HuH-7.5 (cell line): ENCODE data around the gene ATP8B4.

Source experiments
- DNase-seq: peaks from one replicate; pipeline ENCODE4 v3.0.0; 2011; ENCODE audit warnings: low spot score

ATP8B4 gene

DNA sequence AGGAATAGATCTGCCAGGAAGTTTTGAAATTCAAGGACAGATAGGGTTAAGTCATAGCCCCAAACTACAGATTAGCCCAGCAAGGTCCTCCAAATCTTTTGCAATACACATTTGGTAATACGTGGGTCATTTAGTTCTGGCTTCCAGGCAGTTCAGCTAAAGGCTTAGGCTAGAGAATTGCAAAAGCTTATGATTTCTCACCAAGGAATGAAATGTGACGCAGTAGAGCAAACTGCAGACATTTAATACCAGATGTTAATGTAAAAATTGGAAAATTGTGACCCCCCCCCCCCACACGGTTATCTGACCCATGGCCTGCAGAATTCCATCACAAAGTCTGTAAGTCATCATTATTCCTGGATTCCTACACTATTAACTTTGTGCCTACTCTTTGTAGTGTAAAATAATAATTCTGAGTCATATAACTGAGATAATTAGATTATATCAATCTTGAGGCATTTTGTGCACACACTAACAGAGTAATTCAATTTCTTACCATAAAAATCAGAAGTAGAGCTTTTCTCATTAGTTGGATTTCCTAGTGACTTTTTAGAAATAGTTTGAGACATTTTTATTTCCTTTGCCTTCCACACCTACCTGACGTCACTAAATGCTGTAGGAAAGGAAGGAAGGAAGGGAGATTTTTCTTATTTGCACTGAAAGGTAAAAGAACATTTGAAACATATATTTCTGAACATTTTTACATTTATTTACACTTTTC is 263.0 kb downstream of the ATP8B4 start:
- DNase-seq, result no peak

DNA sequence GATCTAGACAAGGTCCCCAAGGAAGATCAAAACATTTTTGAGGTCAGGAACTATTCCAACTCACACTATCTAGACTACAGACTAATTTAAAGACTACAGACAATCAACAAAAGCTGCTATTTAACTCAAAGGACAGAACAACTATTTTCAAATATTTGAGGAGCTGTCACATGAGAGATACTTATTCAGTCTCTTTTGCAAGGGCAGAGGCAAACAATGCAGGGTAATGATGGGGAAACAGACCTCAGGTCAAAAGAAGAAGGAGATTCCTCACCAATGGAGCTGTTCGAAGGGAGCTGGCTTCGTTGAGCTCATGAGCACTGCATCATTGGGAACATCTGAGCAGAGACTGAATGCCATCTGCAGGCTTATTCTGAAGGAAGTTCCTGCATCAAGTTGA is 266.3 kb downstream of the ATP8B4 start:
- DNase-seq, result no peak

DNA sequence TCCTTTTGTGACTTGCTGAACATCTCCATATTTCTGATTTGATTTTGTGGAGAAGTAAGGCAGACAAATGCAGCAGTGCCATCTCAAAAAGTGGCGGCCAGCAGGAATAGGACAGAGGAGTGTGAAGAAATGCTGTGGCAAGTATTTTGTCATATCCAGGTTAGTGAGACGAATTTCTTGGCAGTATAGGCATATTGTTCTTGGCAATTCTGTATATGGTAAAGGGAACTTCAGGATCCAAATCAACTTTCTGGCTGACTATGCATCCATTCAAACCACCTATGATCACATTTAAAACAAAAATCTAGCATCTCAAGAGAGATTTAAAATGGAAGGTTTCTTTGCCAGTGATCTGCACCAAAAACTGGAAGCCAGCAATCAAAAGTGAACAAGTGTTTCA is 270.2 kb downstream of the ATP8B4 start:
- DNase-seq, result no peak

DNA sequence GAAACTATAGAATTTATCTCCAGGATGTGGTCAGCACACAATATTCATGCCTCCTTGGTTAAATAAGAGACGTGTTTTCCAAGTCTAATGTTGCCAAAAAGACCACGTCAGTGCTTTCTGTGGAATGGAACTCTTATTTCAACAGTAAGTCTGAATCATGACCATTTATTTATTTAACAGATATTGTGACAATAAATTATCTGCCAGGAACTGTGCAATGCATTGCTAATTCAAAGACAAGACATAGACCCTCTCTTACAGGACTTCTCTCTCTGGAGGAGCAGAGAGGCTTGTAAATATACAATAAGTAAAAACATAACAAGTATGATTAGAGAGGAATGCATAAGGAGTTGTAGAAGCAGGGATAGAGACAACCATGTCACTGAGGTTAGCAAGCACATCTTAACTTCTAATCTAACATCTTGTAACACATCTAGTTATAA is 270.7 kb downstream of the ATP8B4 start:
- no peak for DNase-seq

DNA sequence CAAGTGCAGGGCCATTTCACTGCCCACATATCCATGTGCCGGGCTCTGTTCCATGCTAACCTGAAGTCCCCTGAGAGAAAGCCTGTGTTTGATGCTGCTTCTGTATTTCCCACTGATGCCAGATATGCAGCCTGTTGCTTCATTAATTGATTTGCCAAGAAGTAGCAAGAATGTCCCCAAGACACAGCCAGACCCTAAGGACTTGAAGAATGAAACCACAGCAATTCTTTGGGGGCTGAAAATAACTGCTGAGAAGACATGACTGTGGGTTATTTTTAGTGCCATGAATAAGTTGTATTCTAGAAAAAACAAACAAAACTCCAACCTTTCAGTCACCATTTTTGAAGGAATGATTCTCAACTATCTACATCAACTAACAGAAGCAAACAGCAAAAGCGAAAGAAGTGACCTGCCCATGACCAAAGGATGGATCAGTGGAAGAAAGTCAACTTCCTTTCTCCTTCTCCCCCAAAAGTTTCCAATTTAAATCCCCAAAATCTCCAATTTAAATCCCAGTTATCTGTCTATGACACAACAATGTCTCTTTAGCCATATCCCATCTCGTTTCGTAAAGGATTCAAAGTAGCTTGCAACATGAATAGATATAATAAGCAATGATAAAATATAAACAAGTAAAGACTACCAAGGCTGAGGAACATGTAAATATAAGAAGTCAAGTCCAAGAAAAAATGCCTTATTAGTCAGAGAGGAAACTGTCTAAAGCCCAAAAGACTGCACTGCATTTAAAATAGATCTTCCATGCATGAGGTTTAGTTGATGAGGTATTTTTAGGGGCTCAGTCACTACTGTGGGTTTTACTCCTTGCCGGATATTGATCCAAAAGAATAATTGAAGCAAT is 271.4 kb downstream of the ATP8B4 start:
- no peak for DNase-seq

DNA sequence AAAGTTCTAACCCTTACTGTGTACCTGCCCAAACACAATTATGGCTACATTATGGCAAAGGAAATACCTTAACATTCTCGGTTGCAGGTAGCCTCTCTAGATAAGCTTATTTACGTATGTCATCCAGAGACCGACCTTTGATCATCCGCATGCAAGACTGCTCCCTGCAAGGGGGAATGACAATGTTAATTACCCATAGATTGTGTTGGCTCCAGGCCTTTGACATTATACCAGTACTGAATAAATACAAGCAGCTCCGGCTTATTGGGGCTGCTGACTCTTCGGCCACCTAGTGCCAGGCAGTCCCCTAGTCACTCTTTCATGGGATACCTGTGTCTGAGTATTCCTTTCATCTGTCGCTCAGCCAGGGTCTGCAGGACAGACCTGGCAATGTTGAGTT is 274.6 kb downstream of the ATP8B4 start:
- DNase-seq, result no peak

DNA sequence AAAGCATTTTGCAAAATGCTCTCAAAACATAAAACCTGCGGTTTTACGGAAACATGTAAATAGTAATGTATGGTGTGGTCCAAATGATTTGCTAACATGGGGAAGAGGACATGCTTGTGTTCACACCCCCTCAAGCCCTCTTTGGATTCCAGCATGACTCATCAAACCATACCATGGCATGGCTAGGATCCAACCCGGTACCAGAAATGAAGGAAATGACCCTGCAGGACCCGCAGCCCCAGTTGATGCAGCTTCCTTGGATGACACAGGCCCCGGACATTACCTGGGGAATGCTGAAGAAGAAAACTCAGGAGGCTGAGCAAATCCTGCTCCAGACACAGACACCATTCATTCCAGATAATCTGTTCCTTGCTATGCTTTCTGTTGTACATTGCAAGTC is 275.3 kb downstream of the ATP8B4 start:
- no peak for DNase-seq

DNA sequence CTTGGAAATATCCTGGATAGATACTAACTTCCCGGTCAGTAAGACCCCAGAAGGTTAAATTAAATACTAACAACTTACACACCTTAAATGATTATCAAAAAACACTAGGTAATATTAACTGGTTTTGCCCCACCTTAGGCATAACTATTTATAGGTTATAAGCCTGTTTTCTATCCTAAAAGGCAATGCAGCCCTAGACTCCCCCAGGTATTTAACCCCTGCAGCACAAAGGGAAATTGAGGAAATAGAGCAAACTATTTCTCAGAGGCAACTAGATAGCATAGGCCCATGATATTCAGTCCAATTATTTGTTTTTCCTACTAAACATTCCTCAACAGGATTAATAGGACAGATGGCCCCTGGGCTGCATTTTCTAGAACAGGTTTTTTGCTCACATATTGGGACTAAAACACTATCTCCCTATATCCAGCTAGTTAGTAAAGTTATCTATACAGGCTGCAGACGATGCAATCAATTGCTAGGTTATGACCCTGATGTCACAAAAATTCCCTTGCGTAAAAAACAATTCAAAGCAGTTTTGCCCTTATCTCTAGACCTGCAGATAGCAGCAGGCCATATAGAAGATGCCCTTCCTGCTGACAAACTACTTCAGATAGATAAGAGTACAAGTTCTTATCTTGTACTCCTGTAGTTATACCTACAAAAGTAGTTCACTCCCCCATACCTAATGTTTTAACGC is 276.9 kb downstream of the ATP8B4 start:
- DNase-seq, result no peak

DNA sequence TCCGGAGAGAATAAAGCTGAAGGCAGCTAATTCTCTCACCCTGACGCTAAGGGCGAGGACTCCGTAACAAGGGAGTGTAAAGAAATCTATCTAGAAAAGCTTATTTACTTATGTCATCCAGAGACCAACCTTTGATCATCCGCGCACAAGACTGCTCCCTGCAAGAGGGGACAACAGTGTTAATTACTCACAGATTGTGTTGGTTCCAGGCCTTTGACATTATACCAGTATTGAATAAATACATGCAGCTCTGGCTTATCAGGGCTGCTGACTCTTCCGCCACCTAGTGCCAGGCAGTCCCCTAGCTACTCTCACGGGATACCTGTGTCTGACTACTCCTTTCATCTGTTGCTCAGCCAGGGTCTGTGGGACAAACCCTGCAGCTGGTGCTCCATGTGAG is 286.5 kb downstream of the ATP8B4 start:
- peak; percentile 10 for DNase-seq

DNA sequence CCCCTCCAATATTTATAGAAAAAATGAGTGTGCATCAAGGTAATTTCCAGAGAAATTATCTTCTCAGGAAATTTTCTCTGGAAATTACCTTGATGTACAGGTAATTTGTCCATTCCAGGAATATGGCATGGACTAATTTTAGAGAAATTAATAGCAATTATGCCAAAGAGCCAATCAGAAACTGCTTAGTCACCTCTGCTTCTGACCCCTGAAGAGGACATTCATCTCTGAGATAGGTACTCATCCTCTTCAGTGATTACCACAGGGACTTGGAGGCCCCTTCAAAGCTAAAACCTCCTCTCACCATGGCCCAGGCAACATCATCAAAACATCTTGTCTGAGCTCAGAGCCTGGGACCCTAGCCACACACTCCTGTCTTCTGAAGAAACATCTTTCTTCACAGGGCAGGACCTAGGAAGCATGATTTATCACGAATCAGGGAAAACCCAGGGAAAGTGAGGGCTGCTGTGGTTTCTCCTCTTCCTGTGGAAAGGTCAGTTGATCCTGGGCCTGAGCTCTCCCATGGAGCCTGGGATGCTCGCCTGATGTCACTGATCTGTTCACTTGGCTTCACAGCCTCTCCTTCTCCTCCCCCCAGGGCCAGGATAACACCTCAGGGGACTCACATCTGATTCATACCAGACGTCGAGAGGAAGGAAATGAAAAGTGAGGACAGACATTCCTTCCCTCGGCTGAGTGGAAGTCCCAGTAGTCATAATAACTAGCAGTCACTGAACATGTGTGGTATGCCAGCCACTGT is 287.6 kb downstream of the ATP8B4 start:
- no peak for DNase-seq

DNA sequence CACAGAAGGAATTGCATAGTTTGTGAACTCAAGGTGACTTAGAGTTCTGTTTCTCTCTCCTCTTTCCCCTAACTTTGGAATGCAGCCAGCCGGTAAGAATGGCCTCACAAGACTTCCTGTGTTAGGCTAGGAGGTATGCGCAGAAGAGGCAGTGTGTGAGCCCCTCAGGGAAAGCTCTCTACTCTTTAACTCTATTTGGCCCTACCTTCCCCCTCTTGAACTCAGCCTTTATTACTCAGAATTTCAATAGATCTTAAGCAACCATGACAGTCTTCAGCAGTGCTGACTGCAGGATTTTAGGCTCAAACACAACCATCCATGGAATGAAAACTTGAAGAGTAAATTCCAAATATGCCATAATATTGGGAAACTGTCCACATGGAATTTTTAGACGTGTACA is 288.6 kb downstream of the ATP8B4 start:
- DNase-seq, result no peak

DNA sequence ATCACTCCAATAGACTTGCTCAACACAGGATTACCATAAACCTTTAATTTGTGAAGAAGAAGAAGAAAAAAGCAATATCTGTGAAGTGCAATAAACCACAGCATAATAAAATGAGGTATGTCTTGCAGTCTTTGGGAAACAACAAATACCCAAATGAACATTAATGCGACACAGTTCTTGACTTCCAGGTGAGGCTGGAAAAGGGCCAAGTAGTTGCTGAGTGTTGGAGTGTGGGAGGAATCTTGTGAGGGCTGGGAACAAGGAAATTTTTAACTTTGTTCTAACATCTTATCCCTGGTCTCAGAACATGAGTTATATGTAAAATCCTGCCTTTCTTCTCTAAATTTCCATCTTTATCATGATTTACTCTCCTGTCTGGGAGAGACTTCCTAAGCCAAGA is 291.7 kb downstream of the ATP8B4 start:
- no peak for DNase-seq

DNA sequence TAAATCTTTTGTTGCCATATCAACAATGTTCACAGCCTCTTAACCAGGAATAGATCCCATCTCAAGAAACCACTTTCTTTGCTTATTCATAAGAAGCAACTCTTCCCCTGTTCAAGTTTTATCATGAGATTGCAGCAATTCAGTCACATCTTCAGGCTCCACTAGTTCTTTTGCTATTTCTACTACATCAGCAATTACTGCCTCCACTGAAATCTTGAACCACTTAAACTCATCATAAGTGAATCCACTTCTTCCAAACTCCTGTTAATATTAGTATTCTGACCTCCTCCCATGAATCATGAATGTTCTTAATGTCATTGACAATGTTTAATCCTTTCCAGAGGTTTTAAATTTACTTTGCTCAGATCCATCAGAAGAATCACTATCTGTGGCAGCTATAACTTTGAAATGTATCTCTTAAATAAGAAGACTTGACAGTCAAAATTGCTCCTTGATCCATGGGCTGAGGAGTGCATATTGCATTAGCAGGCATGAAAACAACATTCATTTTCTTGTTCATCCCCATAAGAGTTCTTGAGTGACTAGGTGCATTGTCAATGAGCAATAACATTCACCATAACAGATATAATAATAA is 292.3 kb downstream of the ATP8B4 start:
- DNase-seq, result no peak

DNA sequence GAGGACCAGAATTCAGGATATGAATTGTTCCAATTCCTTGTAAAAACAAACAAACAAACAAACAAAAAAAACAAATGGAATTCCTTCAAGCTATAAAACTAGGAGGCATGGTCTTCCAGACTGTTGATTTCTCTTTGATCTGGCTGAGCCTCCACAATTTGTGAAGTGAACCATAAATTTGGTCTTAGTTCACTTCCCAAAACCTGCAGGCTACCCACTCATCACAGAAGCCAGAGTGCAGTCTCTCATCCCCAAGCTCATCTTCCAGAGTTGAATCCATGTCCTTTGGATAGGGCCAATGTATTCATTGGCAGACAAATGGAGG is 294.3 kb downstream of the ATP8B4 start:
- DNase-seq, result no peak

DNA sequence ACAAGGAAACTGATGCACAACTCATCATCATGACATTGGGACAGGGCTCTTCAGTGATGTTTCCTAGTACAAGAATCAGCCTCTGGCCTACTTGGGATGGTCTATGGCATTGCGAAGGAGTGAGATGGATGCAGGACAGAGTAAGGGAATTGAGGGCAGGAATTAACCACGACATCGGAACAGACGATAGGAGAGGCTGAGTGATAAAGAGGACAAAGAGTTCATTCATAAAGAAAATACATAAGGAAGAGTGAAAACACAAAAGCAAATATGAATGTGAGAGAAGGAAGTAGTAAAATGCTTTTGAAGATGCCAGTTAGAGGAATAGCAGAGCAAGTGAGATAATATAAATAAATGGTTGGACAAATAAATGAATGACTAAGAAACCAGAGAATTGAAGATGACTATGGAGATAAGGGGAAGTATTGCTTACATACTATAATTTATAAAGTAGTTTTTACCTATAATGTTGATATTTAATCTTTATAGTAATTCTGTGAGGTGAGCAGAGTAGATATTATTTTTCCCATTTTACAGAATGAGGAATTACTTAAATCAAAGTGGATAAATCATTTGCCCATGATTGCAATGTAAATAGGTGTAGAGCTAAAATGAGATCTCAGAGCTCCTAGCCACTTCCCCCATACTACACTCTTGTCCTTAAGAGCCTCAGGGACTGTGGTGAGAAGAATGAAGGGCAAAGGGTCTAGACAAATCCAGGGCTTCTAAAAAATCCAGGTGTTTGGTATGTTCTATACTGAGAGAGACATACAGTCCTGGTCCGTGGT is 294.9 kb downstream of the ATP8B4 start:
- DNase-seq, result no peak

DNA sequence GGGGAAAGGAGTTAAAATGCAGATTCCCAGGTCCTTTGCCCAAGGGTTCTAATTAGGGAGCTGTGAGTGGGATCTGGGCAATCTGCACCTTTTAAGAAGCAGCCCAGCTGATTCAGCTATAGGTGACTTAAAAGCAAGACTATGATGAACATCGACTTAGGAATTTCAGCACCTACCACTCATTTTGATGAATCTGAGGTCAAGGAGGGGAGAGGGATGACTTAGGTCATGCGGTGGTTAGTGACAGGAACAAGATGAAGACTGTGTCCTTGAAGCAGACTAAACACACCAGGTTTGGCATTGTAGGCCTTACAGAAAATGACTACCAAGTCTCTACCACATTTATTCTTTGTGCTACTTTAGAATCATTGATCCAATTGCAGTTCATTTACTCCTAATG is 301.9 kb downstream of the ATP8B4 start:
- no peak for DNase-seq

DNA sequence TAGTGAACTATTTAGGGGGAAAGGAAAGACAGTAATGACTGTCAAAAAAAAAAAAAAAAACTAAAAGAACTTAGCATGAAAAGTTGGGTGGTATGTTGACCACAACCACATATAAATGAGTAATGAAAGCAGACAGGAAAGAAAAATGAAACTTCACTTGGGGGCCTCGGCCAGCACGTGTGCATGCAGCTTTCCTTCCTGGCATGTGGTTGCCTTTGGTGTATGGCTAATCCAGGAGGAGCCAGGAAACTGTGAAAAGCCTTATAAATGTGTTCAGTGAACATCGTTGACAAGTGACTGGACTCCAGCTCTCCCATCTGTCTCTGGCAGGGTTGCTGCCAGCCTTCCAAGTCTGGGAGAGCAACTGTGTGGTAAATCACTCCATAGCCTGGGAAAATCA is 303.1 kb downstream of the ATP8B4 start:
- no peak for DNase-seq

DNA sequence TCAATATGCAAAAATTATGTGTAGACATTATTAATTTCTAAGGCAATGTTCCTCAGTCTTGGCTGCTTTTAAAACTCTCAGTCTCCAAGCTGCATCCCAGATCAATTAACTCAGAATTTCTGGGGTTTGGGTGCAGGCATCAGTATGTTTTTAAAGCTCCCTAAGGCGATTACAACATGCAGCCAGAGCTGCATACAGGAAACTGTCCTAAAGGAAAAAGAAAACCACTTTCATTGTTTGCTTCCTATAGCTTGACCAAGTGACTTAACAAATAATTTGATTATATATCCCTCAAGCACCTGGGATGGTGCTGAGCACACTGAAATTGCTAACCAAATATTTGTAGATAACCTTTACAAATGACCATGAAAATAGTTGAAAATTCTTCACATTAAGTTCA is 303.5 kb downstream of the ATP8B4 start:
- no peak for DNase-seq

DNA sequence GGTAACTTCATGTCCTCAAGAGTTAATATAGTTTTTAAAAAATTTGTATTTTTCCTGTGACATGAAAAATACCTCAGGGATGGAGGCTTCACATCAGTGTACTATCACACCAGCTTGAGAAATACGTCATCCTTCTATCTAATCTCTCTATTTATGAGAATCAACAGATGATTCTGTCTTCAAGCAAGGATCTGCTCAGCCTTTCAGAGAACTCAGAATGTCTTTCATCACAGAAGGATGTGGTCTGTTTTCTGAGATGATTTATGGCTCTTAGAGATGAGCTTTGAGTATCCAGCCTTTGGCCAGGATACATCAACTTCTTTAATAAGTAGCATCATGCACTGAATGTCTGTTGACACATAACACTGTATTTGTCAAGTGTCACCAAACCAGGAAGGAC is 304.3 kb downstream of the ATP8B4 start:
- DNase-seq, result no peak

DNA sequence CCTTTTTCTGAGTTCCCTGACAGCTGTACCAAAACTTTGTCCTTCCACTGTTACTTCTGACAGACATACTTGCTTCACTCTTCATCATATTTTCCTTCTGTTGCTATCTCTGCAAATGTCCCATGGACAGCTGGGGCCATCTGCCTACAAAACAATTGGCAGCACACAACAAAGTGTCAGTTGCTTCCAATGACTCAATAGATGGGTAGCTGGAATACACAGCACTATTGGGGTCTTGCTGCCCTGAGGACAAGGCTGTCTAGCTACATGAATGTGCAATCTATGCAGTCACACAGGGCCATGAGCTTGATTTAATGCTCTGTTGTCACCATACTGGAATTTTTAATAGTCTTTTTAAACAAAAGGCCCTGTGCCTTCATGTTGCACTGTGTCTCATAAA is 305.4 kb downstream of the ATP8B4 start:
- DNase-seq, result no peak

DNA sequence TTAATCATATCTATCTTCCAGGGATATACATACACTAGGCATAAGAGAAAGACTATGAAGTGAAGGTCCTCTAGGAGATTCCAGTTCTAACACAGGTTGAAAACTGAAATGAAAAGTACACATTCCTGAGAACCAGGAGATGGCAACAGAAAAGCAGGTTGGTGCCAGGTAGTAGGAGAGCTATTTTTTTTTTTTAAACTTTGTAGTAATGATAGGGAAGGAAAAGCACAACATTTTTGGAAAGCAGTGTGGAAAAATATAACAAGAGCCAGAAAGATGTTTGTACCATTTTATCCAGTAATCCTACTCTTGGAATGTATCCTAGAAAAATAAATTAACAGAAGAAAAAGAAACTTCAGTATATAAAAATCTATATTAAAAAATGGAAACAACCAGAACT is 308.3 kb downstream of the ATP8B4 start:
- DNase-seq, result no peak
